HG02588 (cell line): Measurements from ENCODE around the gene FBLIM1.

Source experiments
- ATAC-seq: cut with Tn5 transposase; IDR thresholded peaks from one replicate; pipeline ENCODE4 v1.9.1; 2021; ENCODE audit warnings: mild to moderate bottlenecking, moderate library complexity; ENCODE audit not compliant: unreplicated experiment

The FBLIM1 gene

GRCh38 chr1:15747378-15747777 lies 11.2 kb upstream of the FBLIM1 start:
- no peak for ATAC-seq

DNA sequence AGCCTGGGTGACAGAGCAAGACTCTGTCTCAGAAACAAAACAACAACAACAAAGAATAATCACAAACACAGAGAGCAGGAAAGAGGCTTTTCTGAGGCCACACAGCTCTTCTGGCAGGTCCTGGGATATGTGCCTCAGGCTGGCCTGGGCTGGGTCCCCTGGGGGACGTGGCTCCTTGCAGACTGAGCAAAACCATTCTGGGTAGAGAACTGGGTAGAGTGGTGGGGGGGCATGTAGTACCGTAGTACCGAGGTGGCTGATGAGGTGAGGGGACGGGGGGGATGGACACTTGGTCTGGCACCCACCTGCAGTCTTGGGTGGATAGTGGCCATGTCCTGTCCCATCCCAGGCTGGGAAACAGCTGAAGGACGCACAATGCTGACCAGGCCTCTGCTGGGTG lies 10.3 kb upstream of the FBLIM1 start:
- ATAC-seq = no peak

DNA sequence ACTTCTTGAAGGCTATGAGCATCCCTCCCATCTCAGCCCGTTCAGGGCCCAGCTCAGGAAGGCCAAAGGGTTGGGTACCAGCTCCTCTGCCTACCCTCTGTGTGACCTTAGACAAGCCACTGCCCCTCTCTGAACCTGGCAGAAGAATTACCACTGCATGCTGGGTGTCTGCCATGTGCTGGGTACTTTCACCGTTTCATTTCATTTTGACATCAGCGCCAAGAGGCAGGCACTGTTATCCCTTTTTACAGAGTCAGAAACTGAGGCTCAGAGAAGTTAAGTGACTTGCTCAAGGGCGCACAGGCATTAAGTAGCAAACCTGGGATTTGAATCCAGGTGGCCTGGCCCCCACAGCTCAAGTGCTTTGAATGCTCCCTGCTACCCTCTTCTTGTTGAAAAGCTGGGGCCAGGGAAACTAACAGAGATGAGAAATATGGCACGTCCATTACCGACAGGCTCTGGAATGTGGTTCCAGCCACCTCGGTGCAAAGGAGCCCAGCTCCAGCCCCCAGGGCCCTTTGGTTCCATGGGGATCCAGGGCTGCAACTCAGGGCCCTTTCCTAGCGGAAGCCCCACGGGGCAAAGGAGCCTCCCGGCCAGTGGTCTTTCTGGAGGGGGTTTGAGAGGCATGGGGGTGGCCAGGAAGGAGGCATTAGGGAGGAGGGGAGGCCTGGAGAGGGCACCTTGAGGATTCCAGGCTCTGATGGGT lies 9.8 kb upstream of the FBLIM1 start:
- no peak for ATAC-seq

GRCh38 chr1:15749399-15750291 lies 8.9 kb upstream of the FBLIM1 start:
- no peak for ATAC-seq

DNA sequence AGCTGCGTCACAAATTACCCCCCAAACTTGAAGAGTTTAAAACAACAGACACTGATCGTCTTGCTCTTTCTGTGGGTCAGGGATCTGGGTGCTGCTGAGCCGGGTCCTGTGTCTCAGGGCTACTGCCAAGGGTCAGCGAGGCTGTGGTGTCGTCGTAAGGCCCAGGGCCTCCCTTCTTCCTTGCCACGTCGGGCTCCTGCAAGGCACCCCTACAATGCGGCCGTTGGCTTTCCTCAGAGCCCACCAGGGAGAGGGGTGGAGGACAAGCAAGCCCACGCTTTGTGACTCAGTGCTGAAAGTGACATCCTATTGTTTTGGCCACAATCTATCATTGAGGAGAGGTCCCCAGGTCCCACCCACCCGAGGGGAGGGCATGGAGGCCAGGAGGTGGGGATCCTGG lies 7.7 kb upstream of the FBLIM1 start:
- no peak for ATAC-seq

DNA sequence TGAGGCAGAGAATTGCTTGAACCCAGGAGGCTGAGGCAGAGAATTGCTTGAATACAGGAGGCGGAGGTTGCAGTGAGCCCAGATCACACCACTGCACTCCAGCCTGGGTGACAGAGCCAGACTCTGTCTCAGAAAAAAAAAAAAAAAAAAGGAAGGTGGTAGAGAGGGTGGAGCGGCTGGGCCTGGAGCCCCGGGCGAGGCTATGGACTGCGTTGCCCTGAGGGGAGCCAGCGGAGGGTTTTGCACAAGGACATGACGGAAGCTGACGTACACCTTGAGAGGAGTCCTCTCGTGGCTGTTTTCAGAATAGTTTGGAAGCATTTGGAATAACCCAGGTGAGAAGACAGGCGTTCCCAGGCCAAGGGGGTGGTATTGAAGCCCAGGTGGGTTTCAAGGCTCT lies 6.9 kb upstream of the FBLIM1 start:
- no peak for ATAC-seq

DNA sequence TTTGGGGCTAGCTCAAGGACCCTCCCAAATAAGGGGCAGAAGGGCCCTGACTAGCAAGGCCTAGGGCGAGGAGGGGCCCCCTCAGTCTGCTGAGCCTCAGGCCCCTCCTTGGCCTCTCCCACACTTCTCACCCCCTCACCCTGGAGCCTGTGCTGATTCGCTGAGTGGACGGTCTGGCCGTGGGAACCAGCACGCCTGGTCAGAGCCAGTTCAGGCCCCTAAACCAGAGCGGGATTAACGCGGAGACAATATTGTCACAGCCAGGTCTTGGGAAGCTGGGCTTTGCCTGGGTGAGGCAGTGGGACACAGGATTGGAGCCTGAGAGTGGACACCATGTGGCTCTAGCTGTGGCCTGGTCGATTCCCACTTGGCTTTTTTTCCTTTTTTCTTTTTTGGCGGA lies 4.8 kb upstream of the FBLIM1 start:
- no peak for ATAC-seq

GRCh38 chr1:15755021-15755645 lies 3.5 kb upstream of the FBLIM1 start:
- ATAC-seq = no peak

DNA sequence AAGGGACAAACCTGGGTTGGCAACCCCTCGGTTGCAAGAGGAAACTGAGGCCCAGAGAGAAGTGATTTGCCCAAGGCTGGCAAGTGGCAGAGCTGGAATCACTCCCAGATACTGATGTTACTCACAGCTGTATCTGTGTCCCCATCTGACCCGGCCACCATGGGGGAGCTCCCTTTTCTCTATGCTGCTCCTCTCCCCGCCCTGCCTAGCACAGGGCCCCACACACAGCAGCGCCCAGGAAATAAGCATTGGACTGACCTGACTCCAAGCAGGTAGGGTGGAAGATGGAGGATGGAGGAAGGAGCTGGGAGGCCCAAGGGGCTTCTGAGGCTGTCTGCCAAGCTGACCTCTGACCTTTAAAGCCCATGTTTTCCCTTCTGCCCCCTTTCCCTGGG lies 3.0 kb upstream of the FBLIM1 start:
- no peak for ATAC-seq

DNA sequence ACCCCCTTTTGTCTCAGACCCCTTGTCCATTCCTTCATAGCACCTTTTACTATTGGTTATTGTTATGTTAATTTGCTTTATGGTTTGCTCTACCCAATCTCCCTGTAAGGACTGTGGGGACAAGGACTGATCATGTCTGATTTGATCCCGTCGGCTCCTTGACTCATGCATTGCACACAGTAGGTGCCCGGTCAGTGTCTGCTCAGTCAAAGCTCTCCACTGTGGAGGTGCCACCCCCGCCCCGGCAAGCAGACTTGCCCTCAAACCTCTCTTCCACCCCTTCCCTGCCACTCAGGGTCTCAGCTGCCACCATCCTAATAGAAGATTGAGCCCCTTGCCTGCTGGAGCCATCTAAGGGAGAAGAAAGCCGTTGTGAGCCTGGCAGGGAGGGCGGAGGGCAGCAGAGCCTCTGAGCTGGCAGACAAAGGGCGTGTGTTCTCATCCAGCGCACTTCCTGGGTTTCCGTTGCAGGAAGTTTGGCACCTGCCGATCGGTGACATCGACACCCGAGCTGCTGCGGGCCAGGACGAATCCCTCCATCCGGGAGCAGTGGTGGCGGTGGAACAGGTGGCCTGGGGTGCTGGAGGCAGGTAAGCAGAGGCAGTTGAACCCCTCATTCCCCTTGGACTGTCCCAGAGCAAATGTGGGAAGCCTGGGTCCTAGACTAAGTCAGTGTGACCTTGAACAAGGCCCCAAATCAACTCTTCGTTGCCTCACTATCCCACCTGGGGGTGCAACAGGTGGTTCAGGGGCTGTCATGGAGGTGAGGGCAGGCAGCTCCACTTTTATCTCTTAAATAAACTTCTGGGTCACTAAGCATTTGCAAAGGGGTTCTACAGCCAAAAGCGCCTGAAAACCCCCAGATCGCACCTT lies 2.2 kb upstream of the FBLIM1 start:
- no peak for ATAC-seq

DNA sequence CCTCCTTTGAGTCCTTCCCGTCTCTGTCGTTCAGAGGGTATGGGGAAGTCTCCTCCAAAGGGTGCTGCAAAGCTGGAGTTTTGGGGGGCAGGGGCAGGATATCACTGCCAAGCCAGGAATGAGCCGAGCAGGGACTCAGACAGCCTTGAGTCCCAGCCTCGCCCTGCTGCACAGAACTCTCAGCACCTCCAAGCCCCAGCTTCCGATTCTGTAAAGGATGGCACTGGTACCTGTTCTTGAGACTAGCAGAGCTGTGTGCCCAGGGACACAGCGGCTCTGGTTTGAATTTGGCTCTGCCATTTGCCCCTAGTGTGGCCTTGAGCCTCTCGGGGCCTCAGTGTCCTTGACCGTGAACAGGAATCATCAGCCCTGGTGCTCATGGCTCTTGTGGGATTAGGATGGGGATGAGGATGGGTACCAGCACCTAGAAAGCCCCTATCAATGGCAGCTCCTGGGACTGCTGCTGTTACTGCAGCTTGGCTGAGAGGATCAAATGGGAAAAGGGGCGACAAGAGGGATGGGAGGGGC lies 1.5 kb upstream of the FBLIM1 start:
- no peak for ATAC-seq

- ATAC-seq = no peak
Measured at GRCh38 chr1:15757575-15758342, 836 bp upstream of the FBLIM1 start.

DNA sequence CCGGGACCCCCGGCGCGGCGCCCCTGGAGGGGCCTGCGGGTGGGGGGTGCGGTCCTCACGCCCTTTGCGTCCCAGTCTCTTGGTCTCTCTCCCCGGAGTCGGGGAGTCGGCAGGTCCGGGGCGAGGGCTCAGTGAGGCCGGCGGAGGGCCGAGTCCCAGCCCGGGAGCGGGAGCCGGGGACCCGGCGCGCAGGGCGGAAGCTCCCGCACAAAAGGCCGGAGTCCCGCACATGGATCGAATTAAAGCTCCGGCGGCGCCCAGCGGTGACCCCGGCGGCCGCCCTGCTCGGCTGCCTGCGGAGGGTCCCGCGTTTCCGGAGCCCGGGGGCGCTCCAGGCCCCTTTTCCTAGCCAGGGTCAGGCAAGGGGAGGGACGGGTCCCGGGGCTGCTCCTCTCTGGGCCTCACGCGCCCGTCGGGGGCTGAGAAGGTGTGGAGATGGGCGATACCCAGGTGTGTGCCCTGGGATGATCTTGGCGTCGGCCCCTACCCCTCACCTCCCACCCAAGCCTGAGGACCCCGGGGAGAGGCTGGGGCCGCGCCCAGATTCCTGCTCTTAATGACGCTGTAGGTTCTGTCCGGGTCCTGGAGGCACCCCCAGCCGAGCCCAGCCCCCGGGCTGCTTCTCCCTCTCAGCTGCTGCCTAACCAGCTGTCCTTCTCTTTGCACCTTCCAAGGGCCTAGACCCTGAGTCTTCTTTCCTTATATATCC lies 512 bp downstream of the FBLIM1 start:
- ATAC-seq = no peak

GRCh38 chr1:15760520-15761211 lies 2.1 kb downstream of the FBLIM1 start:
- no peak for ATAC-seq

GRCh38 chr1:15761366-15762128 lies 3.0 kb downstream of the FBLIM1 start:
- no peak for ATAC-seq

DNA sequence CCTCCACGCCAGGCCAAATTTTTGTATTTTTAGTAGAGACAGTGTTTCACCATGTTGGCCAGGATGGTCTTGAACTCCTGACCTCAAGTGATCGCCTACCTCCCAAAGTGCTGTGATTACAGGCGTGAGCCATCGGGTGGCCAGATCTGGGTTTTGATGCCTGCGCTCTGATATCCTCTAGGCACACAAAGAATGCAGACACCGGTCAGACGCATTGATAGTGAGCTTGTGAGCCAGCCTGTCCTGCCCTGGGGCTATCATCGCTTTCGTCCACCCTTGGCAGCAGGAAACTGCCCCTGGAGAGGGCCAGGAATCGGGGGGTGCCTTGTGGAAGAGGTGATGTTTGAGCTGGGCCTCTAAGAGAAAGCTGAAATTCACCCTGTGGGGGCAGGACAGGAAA lies 4.0 kb downstream of the FBLIM1 start:
- no peak for ATAC-seq

DNA sequence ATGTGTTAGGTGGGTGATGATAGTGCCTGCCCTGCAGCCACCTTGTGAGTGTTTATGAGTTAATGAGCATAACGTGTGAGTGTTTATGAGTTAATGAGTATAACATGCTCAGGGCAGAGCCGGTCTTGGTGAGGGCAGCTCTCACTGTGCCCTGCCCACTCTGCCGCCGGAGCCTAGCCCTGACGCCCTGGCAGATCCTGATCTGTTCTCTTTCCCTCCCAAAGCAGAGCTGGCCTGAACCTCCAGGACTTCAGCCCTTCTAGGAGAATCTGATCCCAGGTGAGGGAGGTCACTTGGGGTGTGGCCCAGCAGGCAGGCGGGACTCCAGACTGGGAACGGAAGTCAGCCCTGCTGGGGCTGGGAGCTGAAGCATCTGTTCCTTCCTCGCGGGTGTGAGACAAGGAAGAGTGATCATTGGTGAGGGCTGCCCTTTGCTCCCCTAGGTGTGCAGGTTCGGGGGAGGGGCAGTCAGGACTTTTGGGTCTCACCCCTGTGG lies 5.7 kb downstream of the FBLIM1 start:
- no peak for ATAC-seq

- no peak for ATAC-seq
Measured at GRCh38 chr1:15764890-15765289, 6.3 kb downstream of the FBLIM1 start.
